ENCODE results near the gene TRMT10B.

Gene TRMT10B, protein sequence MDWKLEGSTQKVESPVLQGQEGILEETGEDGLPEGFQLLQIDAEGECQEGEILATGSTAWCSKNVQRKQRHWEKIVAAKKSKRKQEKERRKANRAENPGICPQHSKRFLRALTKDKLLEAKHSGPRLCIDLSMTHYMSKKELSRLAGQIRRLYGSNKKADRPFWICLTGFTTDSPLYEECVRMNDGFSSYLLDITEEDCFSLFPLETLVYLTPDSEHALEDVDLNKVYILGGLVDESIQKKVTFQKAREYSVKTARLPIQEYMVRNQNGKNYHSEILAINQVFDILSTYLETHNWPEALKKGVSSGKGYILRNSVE

DNA sequence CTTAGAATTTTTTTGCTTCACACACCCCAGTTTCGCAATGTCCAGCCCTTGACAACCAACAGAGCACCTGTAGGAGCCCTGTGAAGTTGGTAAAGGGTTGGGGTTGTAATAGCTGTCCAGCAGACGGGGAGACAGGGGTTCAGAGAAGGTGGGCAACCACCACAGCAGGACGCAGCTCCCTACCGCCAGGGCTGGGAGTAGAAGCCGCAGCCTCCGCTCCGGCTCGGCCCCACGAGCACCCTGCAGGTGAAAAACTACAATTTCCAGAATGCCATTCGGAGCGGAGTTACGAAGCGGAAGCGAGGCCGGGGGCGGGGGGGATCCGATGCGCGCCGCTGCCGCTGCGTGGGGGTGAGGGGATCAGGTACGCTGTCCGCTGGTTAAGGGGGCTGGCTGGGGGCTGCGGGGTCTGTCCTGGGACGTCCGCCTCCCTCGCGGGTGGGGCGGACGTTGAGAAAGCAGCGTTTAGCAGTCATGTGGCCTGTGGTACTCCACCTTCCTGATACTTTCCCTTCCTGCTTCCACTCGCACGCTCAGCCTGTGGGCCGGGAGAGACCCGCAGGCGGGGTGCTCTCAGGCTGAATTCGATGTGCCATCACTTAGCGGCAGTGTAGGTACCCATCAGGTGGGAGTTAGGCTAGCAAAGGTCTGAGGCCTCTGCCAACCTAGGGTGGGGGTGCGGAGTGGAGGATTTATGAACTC lies at the start of gene TRMT10B:
Gene TRMT10B, plus strand, starts transcription at position 317 of the 702 bp plus-strand sequence. CDS start 8,127 bp downstream, outside the sequence.
- DNase-seq, result peak; percentile 68

DNA sequence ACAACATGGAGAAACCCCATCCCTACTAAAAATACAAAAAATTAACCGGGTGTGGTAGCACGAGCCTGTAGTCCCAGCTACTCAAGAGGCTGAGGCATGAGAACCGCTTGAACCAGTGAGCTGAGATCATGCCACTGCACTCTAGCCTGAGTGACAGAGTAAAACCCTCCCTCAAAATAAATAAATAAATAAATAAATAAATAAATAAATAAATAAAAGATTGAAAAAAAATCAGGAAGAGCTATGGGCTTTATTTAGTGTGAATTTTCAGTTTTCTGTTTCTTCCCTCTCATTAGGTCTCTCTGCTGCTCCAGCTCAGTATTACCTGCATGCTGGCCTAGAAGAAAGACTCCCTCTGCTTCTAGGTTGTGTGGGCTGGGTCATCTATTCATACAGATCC lies 47.8 kb upstream of the TRMT10B start:
- DNase-seq, result no peak

DNA sequence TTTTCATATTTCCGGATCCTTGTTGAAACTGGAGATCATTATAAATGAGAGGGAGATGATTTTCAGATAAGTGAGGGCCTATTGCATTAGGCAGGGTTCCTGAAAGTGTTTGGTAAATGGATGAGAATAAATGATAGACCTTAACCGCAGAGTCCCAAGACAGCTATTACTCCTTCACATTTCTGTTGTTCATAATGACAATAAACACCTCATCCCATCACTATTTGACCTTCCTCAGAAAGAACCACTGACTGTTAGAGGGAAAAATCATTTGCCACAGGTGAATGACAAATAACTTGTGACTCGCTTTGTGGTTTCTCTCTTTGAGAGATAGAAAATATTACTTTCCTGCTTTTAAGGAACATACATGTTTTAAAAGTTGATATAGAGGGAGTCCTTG lies 47.3 kb upstream of the TRMT10B start:
- no peak for DNase-seq

- DNase-seq, result no peak
Observed at GRCh38 chr9:37707748-37708147, 45.9 kb upstream of the TRMT10B start.

DNA sequence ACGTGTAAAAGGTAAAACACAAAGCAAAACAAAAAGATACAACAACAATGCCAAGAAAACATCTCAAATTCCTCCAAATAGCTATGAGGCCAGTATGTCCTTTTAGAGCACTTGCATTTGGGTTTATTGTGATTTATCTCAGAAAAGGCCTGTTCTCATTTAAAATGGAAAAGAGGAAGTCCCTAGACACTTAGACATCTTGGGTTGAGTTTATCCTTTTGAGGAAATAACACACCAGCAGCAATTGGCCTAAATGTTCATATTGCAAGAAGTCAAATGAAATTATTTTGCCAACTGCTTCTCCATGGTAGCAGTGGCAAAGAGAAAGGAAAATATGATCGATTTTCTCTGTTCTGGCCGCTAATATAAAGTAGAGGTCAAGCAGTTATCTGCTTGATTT lies 43.6 kb upstream of the TRMT10B start:
- DNase-seq, result no peak

DNA sequence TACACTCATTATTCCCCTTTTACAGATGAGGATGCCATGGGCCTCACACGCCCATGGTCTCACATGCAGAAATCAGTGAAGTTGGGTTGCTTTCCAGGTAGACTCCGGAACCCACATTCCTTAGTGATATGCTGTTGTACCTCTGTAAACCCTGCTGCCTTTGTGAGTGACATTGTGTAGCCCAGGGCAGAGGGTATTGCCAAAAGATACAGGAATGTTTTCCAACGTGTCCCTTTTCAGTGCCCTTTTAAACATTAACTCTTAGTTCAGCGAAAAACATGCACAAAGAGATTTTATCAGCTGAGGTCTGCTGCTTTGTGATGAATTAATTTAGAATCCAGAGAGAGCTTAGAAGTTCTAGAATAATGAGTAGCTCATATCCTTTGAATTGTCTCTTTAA lies 38.3 kb upstream of the TRMT10B start:
- DNase-seq, result no peak

DNA sequence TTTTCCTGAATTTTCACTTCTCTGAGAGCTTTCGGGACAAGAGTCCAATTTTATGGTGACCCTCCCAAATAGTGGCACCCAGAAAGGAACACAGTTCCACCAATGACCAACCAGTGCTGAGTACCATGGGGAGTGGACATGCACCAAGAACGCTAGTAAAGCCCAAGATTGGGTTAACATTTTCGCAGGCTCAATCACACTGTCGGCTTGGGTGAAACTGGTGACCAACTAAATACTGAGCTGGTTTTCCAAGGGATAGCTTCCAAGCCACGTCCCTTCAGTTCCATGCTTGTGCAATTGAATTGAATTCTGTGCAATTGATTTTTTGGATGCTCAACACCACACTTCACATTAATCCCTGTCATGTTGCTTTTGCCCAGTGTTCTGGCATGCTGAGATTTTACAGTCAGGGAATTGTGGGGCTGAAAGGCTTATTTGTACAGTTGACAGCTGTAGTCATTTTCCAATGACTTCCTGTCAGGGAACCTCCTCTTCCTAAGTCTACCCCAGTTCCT lies 37.6 kb upstream of the TRMT10B start:
- DNase-seq, result no peak

DNA sequence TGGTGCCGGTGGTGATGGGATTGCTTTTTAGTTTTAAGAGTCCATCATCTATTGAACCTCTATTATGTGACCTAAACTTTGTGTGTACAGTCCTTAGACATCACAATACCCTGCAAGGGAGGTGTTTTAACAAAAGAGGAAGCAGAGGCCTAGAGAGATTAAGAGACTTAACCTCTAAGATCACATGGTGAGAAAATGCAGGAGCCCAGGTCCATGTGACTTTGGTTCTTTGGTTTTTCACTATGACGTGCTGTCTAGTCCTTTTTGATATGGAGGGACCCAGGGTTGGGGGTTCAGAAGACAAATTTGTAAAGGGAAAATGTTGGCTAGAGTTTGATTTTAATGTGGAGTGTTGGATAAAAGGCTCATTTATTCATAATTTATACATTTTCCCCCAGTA lies 34.1 kb upstream of the TRMT10B start:
- no peak for DNase-seq

- no peak for DNase-seq
Observed at GRCh38 chr9:37727013-37727412, 26.6 kb upstream of the TRMT10B start.

GRCh38 chr9:37729499-37729898 lies 24.1 kb upstream of the TRMT10B start:
- DNase-seq, result no peak

DNA sequence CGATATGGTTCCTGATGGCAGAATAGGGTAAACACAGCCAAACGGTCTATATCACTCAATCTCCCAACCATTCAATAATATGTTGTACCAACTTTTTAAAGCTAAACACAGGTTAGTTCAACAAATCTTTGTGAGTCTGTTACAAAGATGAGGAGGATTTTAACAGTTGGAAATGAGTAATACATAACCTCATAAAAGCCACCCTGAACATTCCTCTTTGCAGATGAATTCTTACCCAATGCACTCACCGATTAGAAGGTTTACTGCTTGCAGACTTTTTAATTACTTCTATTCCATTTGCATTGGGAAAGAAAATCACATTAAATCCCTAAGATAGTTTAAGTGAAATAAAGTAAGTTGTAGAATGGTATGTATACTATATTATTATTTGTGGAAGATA lies 23.3 kb upstream of the TRMT10B start:
- DNase-seq, result no peak

DNA sequence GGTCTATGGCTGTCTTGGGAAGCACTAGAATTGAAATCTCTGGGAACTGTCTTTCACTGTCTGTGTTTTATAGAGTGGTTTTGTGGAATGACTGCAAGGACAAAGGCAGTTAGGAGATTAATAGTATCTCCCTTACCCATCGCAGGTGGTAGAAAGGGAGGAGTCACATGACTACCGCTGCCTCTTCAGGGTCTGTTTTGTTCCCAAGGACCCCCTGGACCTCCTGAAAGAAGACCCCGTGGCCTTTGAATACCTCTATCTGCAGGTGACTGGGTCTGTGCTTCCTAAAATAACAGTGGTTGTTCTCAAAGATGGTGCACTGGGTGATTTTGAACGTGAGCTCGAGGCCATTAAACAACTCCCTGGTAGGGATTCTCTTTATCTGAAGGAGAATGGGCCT lies 22.8 kb upstream of the TRMT10B start:
- no peak for DNase-seq

DNA sequence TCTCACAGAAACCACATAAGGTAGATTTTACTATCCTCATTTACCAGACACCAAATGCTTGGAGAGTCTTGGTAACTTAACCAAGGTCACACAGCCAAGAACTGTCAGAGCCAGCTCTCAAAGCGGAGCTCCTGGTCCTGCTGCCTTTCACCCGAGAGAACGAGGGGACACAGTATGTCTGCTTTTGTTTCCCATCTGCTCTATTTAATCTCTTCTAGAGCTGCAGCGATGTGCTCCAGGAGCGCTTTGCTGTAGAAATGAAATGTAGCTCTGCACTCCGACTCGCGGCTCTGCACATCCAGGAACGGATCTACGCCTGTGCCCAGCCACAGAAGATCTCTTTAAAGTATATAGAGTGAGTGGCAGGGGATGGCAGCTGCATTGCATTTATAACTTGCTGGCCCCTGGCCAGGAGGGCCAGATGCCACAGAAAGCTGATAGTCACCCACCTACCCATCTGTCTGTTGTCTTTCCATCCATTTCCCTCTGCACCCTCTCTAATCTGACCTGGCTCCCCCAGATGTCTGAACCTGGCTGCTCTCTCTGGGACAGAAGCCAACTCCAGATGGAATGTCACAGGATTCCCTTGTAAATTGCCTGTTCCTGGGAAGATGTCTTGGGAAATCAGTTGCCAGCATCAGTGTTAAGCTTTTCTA lies 21.4 kb upstream of the TRMT10B start:
- no peak for DNase-seq

DNA sequence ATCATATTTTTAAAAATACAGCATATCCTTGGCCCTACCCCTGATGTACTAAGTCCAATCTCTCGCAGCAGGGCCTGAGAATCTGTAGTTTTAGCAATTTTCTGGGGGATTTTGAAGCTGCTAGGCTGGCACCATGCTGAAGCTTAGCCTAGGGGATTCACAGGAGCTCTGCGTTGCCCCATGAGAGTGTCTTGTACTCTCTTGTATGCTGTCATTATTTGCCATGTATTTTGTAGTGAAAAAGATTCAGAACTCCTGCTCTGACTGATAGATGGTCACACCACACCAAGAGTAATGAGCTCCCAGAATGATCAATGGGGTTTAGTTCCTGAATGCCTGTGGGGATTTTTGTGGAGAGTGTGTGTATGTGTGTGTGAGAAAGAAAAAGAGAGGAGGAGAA lies 20.7 kb upstream of the TRMT10B start:
- DNase-seq, result no peak

- no peak for DNase-seq
Observed at GRCh38 chr9:37739222-37739621, 14.4 kb upstream of the TRMT10B start.

DNA sequence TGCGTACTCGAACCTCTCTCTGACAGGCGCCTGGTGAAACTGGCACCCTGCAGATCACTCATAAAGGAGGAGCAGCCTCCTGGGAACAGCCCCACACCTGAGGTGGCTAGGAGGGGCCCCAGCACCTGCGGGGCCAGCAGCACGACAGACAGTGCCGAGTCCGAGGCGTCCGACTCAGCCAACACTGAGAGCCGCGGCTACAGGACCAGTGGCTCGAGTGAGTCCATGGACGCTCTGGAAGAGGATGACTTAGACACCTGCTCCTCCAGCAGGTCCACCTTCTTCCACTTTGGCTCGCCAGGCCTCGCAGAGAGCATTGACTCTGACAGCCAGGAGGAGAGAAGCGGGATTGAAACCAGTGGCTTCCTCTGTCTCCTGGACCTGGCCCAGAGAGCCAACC lies 13.5 kb upstream of the TRMT10B start:
- DNase-seq, result no peak

DNA sequence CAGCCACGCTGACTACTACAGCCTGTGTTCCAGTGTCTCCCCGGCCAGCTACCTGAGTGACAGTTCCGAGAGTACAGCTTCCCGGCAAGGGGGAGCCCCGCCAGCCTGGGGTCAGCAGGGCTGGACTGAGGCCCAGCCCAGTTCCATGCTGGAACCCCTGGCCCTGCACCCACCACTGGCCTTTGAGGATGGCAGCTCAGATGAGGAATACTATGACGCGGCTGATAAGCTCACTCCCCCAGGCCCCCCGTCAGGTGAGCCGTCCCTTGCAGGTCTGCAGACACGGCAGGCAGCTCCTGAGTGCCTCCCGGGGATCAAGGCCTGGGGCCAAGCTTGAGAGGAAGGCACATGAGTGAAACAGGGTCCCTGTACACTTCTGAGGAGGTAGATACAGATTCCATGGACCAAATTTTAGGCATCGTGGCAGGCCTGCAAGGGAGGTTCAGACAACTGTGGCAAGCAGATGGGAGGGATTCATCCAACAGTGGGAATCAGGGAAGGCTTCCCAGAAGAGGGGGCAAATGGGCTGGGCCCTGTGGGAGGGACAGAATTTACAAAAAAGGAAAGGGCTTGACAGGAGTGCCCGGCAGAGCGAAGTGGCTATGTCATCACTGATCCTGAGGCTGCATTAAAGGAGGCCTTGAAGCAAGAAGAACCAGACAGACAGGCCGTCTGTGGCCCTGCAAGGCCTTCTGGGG lies 12.8 kb upstream of the TRMT10B start:
- no peak for DNase-seq

GRCh38 chr9:37745970-37746369 lies 7.6 kb upstream of the TRMT10B start:
- no peak for DNase-seq

DNA sequence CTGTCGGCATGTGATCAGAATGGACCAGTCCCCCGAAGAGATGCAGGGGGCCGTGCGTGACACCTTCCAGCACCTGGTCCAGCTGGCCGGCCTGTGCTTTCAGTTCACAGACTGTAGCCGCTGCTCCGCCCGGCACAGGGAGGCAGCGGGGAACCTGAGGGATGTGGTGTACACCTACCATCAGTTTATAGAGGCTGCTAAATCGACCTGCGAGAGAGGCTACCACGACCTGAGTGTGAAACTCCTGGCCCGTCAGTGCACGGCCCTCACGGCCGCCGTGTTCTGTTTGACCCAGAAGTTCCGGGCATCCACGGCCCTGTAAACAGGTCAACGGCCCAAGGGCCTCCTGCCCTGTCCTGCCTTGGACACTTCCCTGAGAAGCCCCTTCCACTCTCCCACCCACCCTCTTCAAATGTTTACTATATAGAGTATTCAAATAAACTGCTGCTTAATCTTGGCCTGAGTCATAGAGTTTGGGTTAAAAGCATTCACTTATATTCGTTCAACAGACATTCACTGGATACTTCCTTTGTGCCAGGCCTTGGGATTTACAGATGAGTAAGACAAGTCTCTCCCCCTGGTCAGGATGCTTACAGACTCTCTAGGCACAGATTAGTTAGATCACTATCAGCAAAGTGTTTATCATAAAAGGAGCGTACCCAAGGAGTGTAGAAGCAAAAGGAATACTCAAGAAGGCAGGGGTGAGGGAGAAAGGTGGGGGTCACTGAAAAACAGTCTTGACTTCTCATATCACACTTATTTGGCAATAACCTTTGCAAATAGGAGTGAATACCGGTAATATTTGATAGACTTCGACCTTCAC lies 6.9 kb upstream of the TRMT10B start:
- no peak for DNase-seq

- DNase-seq, result peak; percentile 36
Observed at GRCh38 chr9:37747271-37747753, 6.3 kb upstream of the TRMT10B start.

- no peak for DNase-seq
Observed at GRCh38 chr9:37749129-37749528, 4.5 kb upstream of the TRMT10B start.

- DNase-seq, result no peak
Observed at GRCh38 chr9:37751186-37751585, 2.4 kb upstream of the TRMT10B start.

Measured in CD4-positive, alpha-beta T cell treated with Interferon gamma for 1 hour (primary cell).